WTC11 (cell line): ENCODE data around the gene ALOX12B. TPM values are rescaled to one million over a fixed set of nuclear protein-coding genes. Genes with fewer than 3 reads are reported as not detected.

Source experiments
- ATAC-seq: fragments of 200-7000 bp; cut with Tn5 transposase; 2 replicates; pipeline ENCODE4 v1.10.0; 2021; ENCODE audit warnings: mild to moderate bottlenecking, moderate library complexity
- CTCF ChIA-PET: fragments of 300-600 bp; sonication (Branson Sonifier 250); formaldehyde crosslinking; loops from one replicate; lab custom pipeline; 2021; ENCODE audit warnings: antibody characterized with exemption; lab: Charles Lee
- POLR2A ChIA-PET: fragments of 350-600 bp; sonication (Branson Sonifier 250); formaldehyde crosslinking; loops from one replicate; lab custom pipeline; 2021; ENCODE audit warnings: antibody characterized with exemption; lab: Charles Lee
- DNase-seq: peaks from one replicate; pipeline ENCODE4 v3.0.0; 2021; ENCODE audit warnings: low spot score
- H3K27ac Mint-ChIP-seq: 2 replicates; pipeline ENCODE4 v1.8.0; 2021; ENCODE audit warnings: mixed read lengths
- H3K27me3 Mint-ChIP-seq: 2 replicates; pipeline ENCODE4 v1.8.0; 2021; ENCODE audit warnings: low read depth, mild to moderate bottlenecking, moderate library complexity, mixed read lengths
- H3K36me3 Mint-ChIP-seq: 2 replicates; pipeline ENCODE4 v1.8.0; 2021; ENCODE audit warnings: mixed read lengths
- H3K4me1 Mint-ChIP-seq: 2 replicates; pipeline ENCODE4 v1.8.0; 2022; ENCODE audit warnings: mixed read lengths
- H3K4me3 Mint-ChIP-seq: 2 replicates; pipeline ENCODE4 v1.8.0; 2021; ENCODE audit warnings: mild to moderate bottlenecking, moderate library complexity, mixed read lengths
- H3K9me3 Mint-ChIP-seq: 2 replicates; pipeline ENCODE4 v1.8.0; 2021; ENCODE audit warnings: mixed read lengths
- ATF1 ChIP-seq: sonication (generic); formaldehyde crosslinking; IDR thresholded peaks from 2 replicates; pipeline ENCODE4 v1.8.1; 2023; ENCODE audit warnings: mild to moderate bottlenecking, moderate library complexity, missing genetic modification reagents
- CREB1 ChIP-seq: sonication (generic); formaldehyde crosslinking; IDR thresholded peaks from 2 replicates; pipeline ENCODE4 v1.8.0; 2023; ENCODE audit warnings: mild to moderate bottlenecking, missing genetic modification reagents
- FOXP1 ChIP-seq: sonication (generic); formaldehyde crosslinking; IDR thresholded peaks from 2 replicates; pipeline ENCODE4 v1.8.0; 2022; ENCODE audit warnings: missing genetic modification reagents, mild to moderate bottlenecking, moderate library complexity, borderline replicate concordance
- GRHL2 ChIP-seq: fragments of 250-450 bp; sonication (Bioruptor Pico); IDR thresholded peaks from 2 replicates; pipeline ENCODE4 v1.8.0; 2022; ENCODE audit warnings: mild to moderate bottlenecking, moderate library complexity; ENCODE audit not compliant: insufficient replicate concordance, severe bottlenecking
- JUN ChIP-seq: sonication (generic); formaldehyde crosslinking; IDR thresholded peaks from 2 replicates; pipeline ENCODE4 v1.8.0; 2023; ENCODE audit warnings: mild to moderate bottlenecking, missing genetic modification reagents
- MXD4 ChIP-seq: fragments of 250-450 bp; sonication (Bioruptor Pico); IDR thresholded peaks from 2 replicates; pipeline ENCODE4 v1.8.0; 2021; ENCODE audit warnings: mild to moderate bottlenecking, moderate library complexity, borderline replicate concordance
- NR1H2 ChIP-seq: sonication (generic); formaldehyde crosslinking; IDR thresholded peaks from 2 replicates; pipeline ENCODE4 v1.9.0; 2021; ENCODE audit warnings: mild to moderate bottlenecking, moderate library complexity, missing genetic modification reagents
- NR2C2 ChIP-seq: sonication (generic); formaldehyde crosslinking; IDR thresholded peaks from 2 replicates; pipeline ENCODE4 v1.8.0; 2022; ENCODE audit warnings: mild to moderate bottlenecking, missing genetic modification reagents
- PRRX2 ChIP-seq: fragments of 250-450 bp; sonication (Bioruptor Pico); IDR thresholded peaks from 2 replicates; pipeline ENCODE4 v1.8.0; 2021; ENCODE audit warnings: mild to moderate bottlenecking
- SOX15 ChIP-seq: fragments of 250-450 bp; sonication (Bioruptor Pico); IDR thresholded peaks from 2 replicates; pipeline ENCODE4 v1.9.0; 2021; ENCODE audit warnings: mild to moderate bottlenecking
- TEAD1 ChIP-seq: sonication (generic); formaldehyde crosslinking; IDR thresholded peaks from 2 replicates; pipeline ENCODE4 v1.8.0; 2022; ENCODE audit warnings: mild to moderate bottlenecking, missing genetic modification reagents
- TEAD4 ChIP-seq: sonication (generic); formaldehyde crosslinking; IDR thresholded peaks from 2 replicates; pipeline ENCODE4 v1.8.0; 2022; ENCODE audit warnings: mild to moderate bottlenecking, missing genetic modification reagents
- TP53 ChIP-seq: sonication (generic); formaldehyde crosslinking; IDR thresholded peaks from 2 replicates; pipeline ENCODE4 v1.8.1; 2023; ENCODE audit warnings: mild to moderate bottlenecking, missing genetic modification reagents
- ZNF219 ChIP-seq: sonication (generic); formaldehyde crosslinking; IDR thresholded peaks from 2 replicates; pipeline ENCODE4 v1.8.0; 2023; ENCODE audit warnings: missing genetic modification reagents, mild to moderate bottlenecking, borderline replicate concordance
- total RNA-seq: library from RNA; stranded (reverse); gene quantifications from 3 replicates; pipeline ENCODE4 v1.2.3, GENCODE V29; 2021
- TF ChIP-seq, protein P1 (sequence below): sonication (generic); formaldehyde crosslinking; IDR thresholded peaks from 2 replicates; pipeline ENCODE4 v1.8.1; 2023; ENCODE audit warnings: mild to moderate bottlenecking, missing genetic modification reagents, moderate library complexity
- TF ChIP-seq, protein P2 (sequence below): sonication (generic); formaldehyde crosslinking; IDR thresholded peaks from 2 replicates; pipeline ENCODE4 v1.8.0; 2022; ENCODE audit warnings: mild to moderate bottlenecking, missing genetic modification reagents
- TF ChIP-seq, protein P3 (sequence below): sonication (generic); formaldehyde crosslinking; IDR thresholded peaks from 2 replicates; pipeline ENCODE4 v1.8.0; 2022; ENCODE audit warnings: mild to moderate bottlenecking, missing genetic modification reagents
- TF ChIP-seq, protein P4 (sequence below): sonication (generic); formaldehyde crosslinking; IDR thresholded peaks from 2 replicates; pipeline ENCODE4 v1.8.1; 2023; ENCODE audit warnings: mild to moderate bottlenecking, missing genetic modification reagents, moderate library complexity
- TF ChIP-seq, protein P5 (sequence below): sonication (generic); formaldehyde crosslinking; conservative IDR thresholded peaks from 2 replicates; pipeline ENCODE4 v1.8.1; 2022; ENCODE audit warnings: mild to moderate bottlenecking, missing genetic modification reagents
- TF ChIP-seq, protein P6 (sequence below): sonication (generic); formaldehyde crosslinking; IDR thresholded peaks from 2 replicates; pipeline ENCODE4 v1.8.0; 2023; ENCODE audit warnings: mild to moderate bottlenecking, missing genetic modification reagents
- TF ChIP-seq, protein P7 (sequence below): sonication (generic); formaldehyde crosslinking; IDR thresholded peaks from 2 replicates; pipeline ENCODE4 v1.8.0; 2022; ENCODE audit warnings: mild to moderate bottlenecking, missing genetic modification reagents
- TF ChIP-seq, protein P8 (sequence below): fragments of 250-450 bp; sonication (Bioruptor Pico); IDR thresholded peaks from 2 replicates; pipeline ENCODE4 v1.9.0; 2021; ENCODE audit warnings: mild to moderate bottlenecking

Gene ALOX12B
- total RNA-seq, 1 experiment from 2014 or later, result 0.72 TPM

DNA sequence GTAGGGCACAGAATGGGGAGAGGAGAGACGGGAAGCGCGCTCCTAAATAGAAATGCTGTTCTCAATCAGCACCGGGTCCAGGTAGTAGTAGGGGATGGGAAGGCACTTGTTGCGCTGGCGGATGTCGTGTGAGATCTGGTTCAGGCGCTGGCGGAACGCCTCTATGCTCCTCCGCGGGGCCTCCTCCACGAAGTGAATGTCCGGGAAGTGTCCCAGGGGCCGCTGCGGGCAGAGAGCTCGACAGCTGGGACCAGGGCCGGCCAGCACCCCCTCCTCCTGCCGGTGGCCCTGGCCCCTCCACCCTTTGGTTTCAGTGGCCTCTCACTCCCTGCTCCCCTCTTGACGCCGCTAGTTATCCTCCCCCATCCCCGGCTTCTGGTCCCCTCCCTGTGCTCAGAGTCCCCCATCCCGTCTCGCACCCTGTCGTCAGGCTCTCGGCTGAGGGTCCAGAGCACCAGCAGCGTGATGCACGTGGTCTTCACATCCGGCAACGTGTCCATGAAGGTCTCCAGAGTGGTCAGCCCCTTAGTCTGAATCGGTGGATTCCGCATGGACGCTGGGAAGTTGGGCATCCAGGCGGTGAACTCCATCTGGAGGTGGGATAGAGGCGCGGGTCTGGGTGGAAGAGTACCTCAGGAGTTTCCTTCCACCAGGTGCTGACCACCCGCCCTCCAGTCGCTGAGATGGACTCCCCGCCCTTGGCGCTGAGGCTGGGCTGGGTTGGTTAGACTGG, 14.6 kb downstream of the ALOX12B start:
- ATAC-seq (peak; percentile 14; the same call in 1 of the 2 replicates), DNase-seq (peak; percentile 42)
- TF ChIP-seq, protein P1, sequence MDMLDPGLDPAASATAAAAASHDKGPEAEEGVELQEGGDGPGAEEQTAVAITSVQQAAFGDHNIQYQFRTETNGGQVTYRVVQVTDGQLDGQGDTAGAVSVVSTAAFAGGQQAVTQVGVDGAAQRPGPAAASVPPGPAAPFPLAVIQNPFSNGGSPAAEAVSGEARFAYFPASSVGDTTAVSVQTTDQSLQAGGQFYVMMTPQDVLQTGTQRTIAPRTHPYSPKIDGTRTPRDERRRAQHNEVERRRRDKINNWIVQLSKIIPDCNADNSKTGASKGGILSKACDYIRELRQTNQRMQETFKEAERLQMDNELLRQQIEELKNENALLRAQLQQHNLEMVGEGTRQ (CRISPR knock-in tag), result peak; percentile 40; the same call in 1 of the 2 replicates
- TF ChIP-seq, protein P2, sequence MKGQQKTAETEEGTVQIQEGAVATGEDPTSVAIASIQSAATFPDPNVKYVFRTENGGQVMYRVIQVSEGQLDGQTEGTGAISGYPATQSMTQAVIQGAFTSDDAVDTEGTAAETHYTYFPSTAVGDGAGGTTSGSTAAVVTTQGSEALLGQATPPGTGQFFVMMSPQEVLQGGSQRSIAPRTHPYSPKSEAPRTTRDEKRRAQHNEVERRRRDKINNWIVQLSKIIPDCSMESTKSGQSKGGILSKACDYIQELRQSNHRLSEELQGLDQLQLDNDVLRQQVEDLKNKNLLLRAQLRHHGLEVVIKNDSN (CRISPR knock-in tag), result peak; percentile 59; the same call in 1 of the 2 replicates
- TF ChIP-seq JUN (CRISPR knock-in tag) (no peak), PRRX2 (CRISPR knock-in tag) (no peak), MXD4 (CRISPR knock-in tag) (no peak), TEAD1 (peak; percentile 15; the same call in 1 of the 2 replicates), CREB1 (CRISPR knock-in tag) (peak; percentile 68; the same call in 1 of the 2 replicates), ZNF219 (no peak), FOXP1 (peak; percentile 78; the same call in 1 of the 2 replicates), TEAD4 (CRISPR knock-in tag) (peak; percentile 73; the same call in 1 of the 2 replicates), NR2C2 (CRISPR knock-in tag) (peak; percentile 44; the same call in 1 of the 2 replicates), TP53 (0 out of 2 replicates have a peak, but pooled peaks have one; percentile 28)
- TF ChIP-seq, protein P3, sequence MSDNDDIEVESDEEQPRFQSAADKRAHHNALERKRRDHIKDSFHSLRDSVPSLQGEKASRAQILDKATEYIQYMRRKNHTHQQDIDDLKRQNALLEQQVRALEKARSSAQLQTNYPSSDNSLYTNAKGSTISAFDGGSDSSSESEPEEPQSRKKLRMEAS, result peak; percentile 85
- TF ChIP-seq, protein P4, sequence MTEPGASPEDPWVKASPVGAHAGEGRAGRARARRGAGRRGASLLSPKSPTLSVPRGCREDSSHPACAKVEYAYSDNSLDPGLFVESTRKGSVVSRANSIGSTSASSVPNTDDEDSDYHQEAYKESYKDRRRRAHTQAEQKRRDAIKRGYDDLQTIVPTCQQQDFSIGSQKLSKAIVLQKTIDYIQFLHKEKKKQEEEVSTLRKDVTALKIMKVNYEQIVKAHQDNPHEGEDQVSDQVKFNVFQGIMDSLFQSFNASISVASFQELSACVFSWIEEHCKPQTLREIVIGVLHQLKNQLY, result no peak
- TF ChIP-seq, protein P5, sequence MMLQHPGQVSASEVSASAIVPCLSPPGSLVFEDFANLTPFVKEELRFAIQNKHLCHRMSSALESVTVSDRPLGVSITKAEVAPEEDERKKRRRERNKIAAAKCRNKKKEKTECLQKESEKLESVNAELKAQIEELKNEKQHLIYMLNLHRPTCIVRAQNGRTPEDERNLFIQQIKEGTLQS (CRISPR knock-in tag), result no peak
- TF ChIP-seq, protein P6, sequence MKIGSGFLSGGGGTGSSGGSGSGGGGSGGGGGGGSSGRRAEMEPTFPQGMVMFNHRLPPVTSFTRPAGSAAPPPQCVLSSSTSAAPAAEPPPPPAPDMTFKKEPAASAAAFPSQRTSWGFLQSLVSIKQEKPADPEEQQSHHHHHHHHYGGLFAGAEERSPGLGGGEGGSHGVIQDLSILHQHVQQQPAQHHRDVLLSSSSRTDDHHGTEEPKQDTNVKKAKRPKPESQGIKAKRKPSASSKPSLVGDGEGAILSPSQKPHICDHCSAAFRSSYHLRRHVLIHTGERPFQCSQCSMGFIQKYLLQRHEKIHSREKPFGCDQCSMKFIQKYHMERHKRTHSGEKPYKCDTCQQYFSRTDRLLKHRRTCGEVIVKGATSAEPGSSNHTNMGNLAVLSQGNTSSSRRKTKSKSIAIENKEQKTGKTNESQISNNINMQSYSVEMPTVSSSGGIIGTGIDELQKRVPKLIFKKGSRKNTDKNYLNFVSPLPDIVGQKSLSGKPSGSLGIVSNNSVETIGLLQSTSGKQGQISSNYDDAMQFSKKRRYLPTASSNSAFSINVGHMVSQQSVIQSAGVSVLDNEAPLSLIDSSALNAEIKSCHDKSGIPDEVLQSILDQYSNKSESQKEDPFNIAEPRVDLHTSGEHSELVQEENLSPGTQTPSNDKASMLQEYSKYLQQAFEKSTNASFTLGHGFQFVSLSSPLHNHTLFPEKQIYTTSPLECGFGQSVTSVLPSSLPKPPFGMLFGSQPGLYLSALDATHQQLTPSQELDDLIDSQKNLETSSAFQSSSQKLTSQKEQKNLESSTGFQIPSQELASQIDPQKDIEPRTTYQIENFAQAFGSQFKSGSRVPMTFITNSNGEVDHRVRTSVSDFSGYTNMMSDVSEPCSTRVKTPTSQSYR (CRISPR knock-in tag), result peak; percentile 77
- TF ChIP-seq, protein P7, sequence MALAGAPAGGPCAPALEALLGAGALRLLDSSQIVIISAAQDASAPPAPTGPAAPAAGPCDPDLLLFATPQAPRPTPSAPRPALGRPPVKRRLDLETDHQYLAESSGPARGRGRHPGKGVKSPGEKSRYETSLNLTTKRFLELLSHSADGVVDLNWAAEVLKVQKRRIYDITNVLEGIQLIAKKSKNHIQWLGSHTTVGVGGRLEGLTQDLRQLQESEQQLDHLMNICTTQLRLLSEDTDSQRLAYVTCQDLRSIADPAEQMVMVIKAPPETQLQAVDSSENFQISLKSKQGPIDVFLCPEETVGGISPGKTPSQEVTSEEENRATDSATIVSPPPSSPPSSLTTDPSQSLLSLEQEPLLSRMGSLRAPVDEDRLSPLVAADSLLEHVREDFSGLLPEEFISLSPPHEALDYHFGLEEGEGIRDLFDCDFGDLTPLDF, result peak; percentile 71; the same call in 1 of the 2 replicates
- CTCF ChIA-PET, result interaction anchor here (0.6 to 13.0 kb wide), 69 partner anchors 7 to 1231 kb away, joined by 3 to 380 read pairs (median 5); partner anchors contain the start of genes ALOX12B, ALOXE3, BORCS6 and CNTROB
- POLR2A ChIA-PET, result interaction anchor here (0.9 to 1.8 kb wide), 3 partner anchors 10 to 100 kb away, joined by 3 to 4 read pairs (median 3); no protein-coding TSS in a partner anchor
- Mint-ChIP-seq H3K4me1 (peaks cover 23% of the 10 kb centered on the region), H3K27me3 (peaks cover 98% of the 10 kb centered on the region), H3K9me3 (no peaks in the 10 kb centered on the region), H3K27ac (no peak overlapping the region), H3K4me3 (peak overlapping the region; percentile 76), H3K36me3 (no peaks in the 10 kb centered on the region)

DNA sequence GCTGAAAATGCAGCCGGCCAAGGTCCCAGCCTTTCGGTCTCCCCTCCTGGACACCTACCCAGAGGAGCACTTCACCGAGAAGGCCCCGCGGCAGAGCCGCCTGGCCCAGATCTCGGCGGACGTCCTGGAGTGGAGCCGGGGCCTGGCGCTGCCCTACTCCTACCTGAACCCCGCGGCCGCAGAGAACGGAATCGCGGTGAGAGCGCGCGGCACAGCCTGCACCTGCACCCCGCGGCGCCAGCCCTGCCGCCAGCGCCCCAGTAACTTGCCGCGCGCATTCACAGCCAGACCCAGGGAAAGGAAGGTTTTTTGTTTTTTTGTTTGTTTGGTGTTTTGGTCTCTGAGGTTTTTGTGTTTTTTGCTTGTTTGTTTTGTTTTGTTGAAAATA, 15.2 kb downstream of the ALOX12B start:
- Mint-ChIP-seq H3K4me1 (peaks cover 28% of the 10 kb centered on the region), H3K36me3 (no peaks in the 10 kb centered on the region), H3K27me3 (peaks cover 96% of the 10 kb centered on the region), H3K27ac (no peak overlapping the region), H3K9me3 (no peaks in the 10 kb centered on the region), H3K4me3 (peak overlapping the region; percentile 76)
- ChIA-PET POLR2A (no interaction called here), CTCF (interaction anchor here (0.8 to 13.0 kb wide), 9 partner anchors 8 to 82 kb away, joined by 3 to 380 read pairs (median 14); partner anchors contain the start of genes ALOX12B and ALOXE3)
- TF ChIP-seq, protein P1 (CRISPR knock-in tag), result no peak
- TF ChIP-seq, protein P8, sequence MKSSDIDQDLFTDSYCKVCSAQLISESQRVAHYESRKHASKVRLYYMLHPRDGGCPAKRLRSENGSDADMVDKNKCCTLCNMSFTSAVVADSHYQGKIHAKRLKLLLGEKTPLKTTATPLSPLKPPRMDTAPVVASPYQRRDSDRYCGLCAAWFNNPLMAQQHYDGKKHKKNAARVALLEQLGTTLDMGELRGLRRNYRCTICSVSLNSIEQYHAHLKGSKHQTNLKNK, result no peak
- TF ChIP-seq MXD4 (CRISPR knock-in tag), result no peak
- TF ChIP-seq NR1H2 (CRISPR knock-in tag), result no peak
- TF ChIP-seq ATF1 (CRISPR knock-in tag), result no peak
- no peak for TF ChIP-seq GRHL2 (CRISPR knock-in tag)
- no peak for TF ChIP-seq SOX15
- DNase-seq, result peak; percentile 47
- peak; percentile 17 for ATAC-seq
